Small intestine (tissue), 7 donors: ENCODE measurements around the gene TMCC2. TPM values are rescaled to one million over a fixed set of nuclear protein-coding genes. Genes with fewer than 3 reads are reported as not detected.

Source experiments
- DNase-seq, 2 donors: peaks; one replicate each; pipeline versions ENCODE4 v3.0.0 to v3.0.0-alpha.2; 2013
- FAIRE-seq: peaks from 2 replicates; lab custom pipeline; 2012; peaks lifted over from hg19 to GRCh38; lab: Jason Lieb, UNC
- H3K27ac ChIP-seq, 3 donors: one replicate each; pipeline ENCODE4 v1.5.1; 2013; ENCODE audit warnings: low read length in 2 of 3, mild to moderate bottlenecking in 2 of 3, control low read depth in 1 of 3, inconsistent platforms in 1 of 3, low read depth in 1 of 3, moderate library complexity in 1 of 3
- H3K27me3 ChIP-seq, 3 donors: one replicate each; pipeline ENCODE4 v1.6.1; 2013; ENCODE audit warnings: low read length in 3 of 3, inconsistent platforms in 1 of 3; ENCODE audit not compliant: control insufficient read depth in 3 of 3, insufficient read depth in 3 of 3
- H3K36me3 ChIP-seq, 3 donors: one replicate each; pipeline ENCODE4 v1.6.1; 2013; ENCODE audit warnings: low read length in 3 of 3, inconsistent platforms in 1 of 3, low read depth in 1 of 3, mild to moderate bottlenecking in 1 of 3, moderate library complexity in 1 of 3; ENCODE audit not compliant: control insufficient read depth in 3 of 3, insufficient read depth in 2 of 3
- H3K4me1 ChIP-seq, 3 donors: one replicate each; pipeline ENCODE4 v1.6.1; 2013; ENCODE audit warnings: low read length in 2 of 3, inconsistent platforms in 1 of 3, low read depth in 1 of 3, mild to moderate bottlenecking in 1 of 3, moderate library complexity in 1 of 3; ENCODE audit not compliant: control insufficient read depth in 3 of 3, insufficient read depth in 2 of 3
- H3K4me3 ChIP-seq, 3 donors: one replicate each; pipeline ENCODE4 v1.5.1; 2013; ENCODE audit warnings: low read length in 3 of 3, control low read depth in 1 of 3, inconsistent platforms in 1 of 3, low read depth in 1 of 3, mild to moderate bottlenecking in 1 of 3, moderate library complexity in 1 of 3
- H3K9me3 ChIP-seq, 2 donors: one replicate each; pipeline ENCODE4 v1.6.1; 2013; ENCODE audit warnings: low read depth in 1 of 2, low read length in 1 of 2; ENCODE audit not compliant: control insufficient read depth in 2 of 2, insufficient read depth in 1 of 2
- WGBS, 3 donors: extraction: QIAGEN DNeasy Blood & Tissue Kit; methylation state at CpG; one replicate each; pipeline ENCODE4 v1.1.7; 2013; 5-methylcytosine and 5-hydroxymethylcytosine counted together
- polyA plus RNA-seq, 4 donors: library from polyadenylated mRNA; stranded (reverse) in 3 of 4; unstranded in 1 of 4; fragments of 200-250 nt in 3 of 4; fragments of 120-200 nt in 1 of 4; gene quantifications; one replicate each; pipeline versions ENCODE4 v1.2.1 to v1.2.3, GENCODE V29; 2013
- donor health status: healthy with polysubstance abuse.
- donor health status: control.
- donor health status: control.
- donor health status: Bipolar disorder and iron deficiency.
- donor health status: healthy.

Gene TMCC2
- polyA plus RNA-seq, 4 donors: 0.54 to 1.7 (median 0.96) TPM

GRCh38 chr1:205309741-205310140 is 82.0 kb downstream of the TMCC2 start:
- 16 to 66% (median 41%) methylated on average over 1 of the region's 1 CpG for WGBS, 3 donors
- DNase-seq: peak in 1 of 2 donors; percentile 62
- H3K36me3 ChIP-seq: peaks cover 14 to 70% (median 27%) of the 10 kb centered on the region in 3 donors
- H3K4me1 ChIP-seq: peaks cover 14 to 54% (median 45%) of the 10 kb centered on the region in 3 donors
- H3K27ac ChIP-seq: peak overlapping the region in 1 of 3 donors; percentile 18
- no peak overlapping the region for H3K4me3 ChIP-seq
- H3K9me3 ChIP-seq: no peaks in the 10 kb centered on the region
- no peak for FAIRE-seq
- no peaks in the 10 kb centered on the region for H3K27me3 ChIP-seq

- H3K4me3 ChIP-seq: no peak overlapping the region
- FAIRE-seq: no peak
- no peaks in the 10 kb centered on the region for H3K9me3 ChIP-seq
- H3K27me3 ChIP-seq: no peaks in the 10 kb centered on the region
- H3K4me1 ChIP-seq: peaks cover 21 to 62% (median 45%) of the 10 kb centered on the region in 3 donors
- H3K27ac ChIP-seq: peak overlapping the region in 2 of 3 donors; percentile 2 to 39
- 76 to 88% (median 82%) methylated on average over 8 of the region's 8 CpGs for WGBS, 3 donors
- H3K36me3 ChIP-seq: peaks cover 9 to 56% (median 25%) of the 10 kb centered on the region in 3 donors
- no peak for DNase-seq
Measured at GRCh38 chr1:205310976-205311704, 83.4 kb downstream of the TMCC2 start.

GRCh38 chr1:205312866-205313562 is 85.3 kb downstream of the TMCC2 start:
- Histone ChIP-seq H3K9me3 (no peaks in the 10 kb centered on the region), H3K4me3 (no peak overlapping the region), H3K36me3 (peaks cover 8 to 44% (median 24%) of the 10 kb centered on the region in 3 donors), H3K27ac (peak overlapping the region; percentile 8 to 78 (median 16)), H3K4me1 (peaks cover 34 to 65% (median 35%) of the 10 kb centered on the region in 3 donors), H3K27me3 (no peaks in the 10 kb centered on the region)
- DNase-seq (peak in 1 of 2 donors; percentile 14), FAIRE-seq (no peak)
- 31 to 50% (median 45%) methylated on average over 10 of the region's 10 CpGs for WGBS, 3 donors

- Histone ChIP-seq H3K36me3 (peaks cover 2 to 39% (median 19%) of the 10 kb centered on the region in 3 donors), H3K4me3 (peak overlapping the region in 1 of 3 donors; percentile 7), H3K4me1 (peaks cover 28 to 65% (median 40%) of the 10 kb centered on the region in 3 donors), H3K27me3 (no peaks in the 10 kb centered on the region), H3K27ac (peak overlapping the region; percentile 27 to 84 (median 78)), H3K9me3 (no peaks in the 10 kb centered on the region)
- DNase-seq (peak; percentile 21 to 43), FAIRE-seq (no peak)
- 11 to 21% (median 17%) methylated on average over 20 to 21 of the region's 21 CpGs for WGBS, 3 donors
Measured at GRCh38 chr1:205313563-205314308, 86.0 kb downstream of the TMCC2 start.

- H3K9me3 ChIP-seq: no peaks in the 10 kb centered on the region
- peak overlapping the region; percentile 18 to 84 (median 73) for H3K27ac ChIP-seq
- H3K4me1 ChIP-seq: peaks cover 22 to 69% (median 49%) of the 10 kb centered on the region in 3 donors
- no peak overlapping the region for H3K4me3 ChIP-seq
- peaks cover 2 to 27% (median 13%) of the 10 kb centered on the region in 3 donors for H3K36me3 ChIP-seq
- no peaks in the 10 kb centered on the region for H3K27me3 ChIP-seq
- 19 to 54% (median 25%) methylated on average over 5 of the region's 5 CpGs for WGBS, 3 donors
- DNase-seq (peak; percentile 64 to 90), FAIRE-seq (no peak)
Measured at GRCh38 chr1:205315008-205315618, 87.4 kb downstream of the TMCC2 start.

GRCh38 chr1:205316161-205316566 is 88.4 kb downstream of the TMCC2 start:
- 7 to 36% (median 16%) methylated on average over 2 of the region's 2 CpGs for WGBS, 3 donors
- Histone ChIP-seq H3K9me3 (no peaks in the 10 kb centered on the region), H3K4me3 (no peak overlapping the region), H3K36me3 (peaks cover 0 to 17% (median 3%) of the 10 kb centered on the region in 3 donors), H3K27ac (peak overlapping the region; percentile 42 to 84 (median 81)), H3K27me3 (no peaks in the 10 kb centered on the region), H3K4me1 (peaks cover 18 to 67% (median 49%) of the 10 kb centered on the region in 3 donors)
- DNase-seq: peak; percentile 28 to 54
- FAIRE-seq: no peak

GRCh38 chr1:205317311-205317917 is 89.7 kb downstream of the TMCC2 start:
- Histone ChIP-seq H3K4me3 (peak overlapping the region in 1 of 3 donors; percentile 54), H3K27me3 (no peaks in the 10 kb centered on the region), H3K36me3 (peaks cover 0 to 12% (median 0%) of the 10 kb centered on the region in 3 donors), H3K9me3 (no peaks in the 10 kb centered on the region), H3K4me1 (peaks cover 12 to 72% (median 49%) of the 10 kb centered on the region in 3 donors), H3K27ac (peak overlapping the region; percentile 58 to 84 (median 81))
- DNase-seq (peak; percentile 92 to 98), FAIRE-seq (no peak)
- WGBS, 3 donors: 5 to 37% (median 21%) methylated on average over 7 of the region's 7 CpGs
